Stomach (tissue), 9 donors: ENCODE measurements around the gene PCP4. TPM values are rescaled to one million over a fixed set of nuclear protein-coding genes. Genes with fewer than 3 reads are reported as not detected.
"Not testable (repeated sequence)": the region's sequence is repeated elsewhere in the genome, so short reads cannot be mapped to it uniquely, and the experiment has no call there.

Source experiments
- DNase-seq, 2 donors: peaks; one replicate each; pipeline versions ENCODE4 v3.0.0 to v3.0.0-alpha.2; 2013 to 2019
- H3K27ac ChIP-seq, 5 donors: fragments of 200-600 bp in 4 of 5; sonication (generic) in 4 of 5; one replicate each; pipeline ENCODE4 v1.5.1; 2013 to 2019; ENCODE audit warnings: mild to moderate bottlenecking in 1 of 5, moderate library complexity in 1 of 5
- H3K27me3 ChIP-seq, 3 donors: fragments of 200-600 bp; sonication (generic); one replicate each; pipeline ENCODE4 v1.5.1; 2017 to 2019; ENCODE audit warnings: mixed run types in 1 of 3
- H3K36me3 ChIP-seq, 4 donors: fragments of 200-600 bp; sonication (generic); 1 replicate in 3 of 4; 2 replicates in 1 of 4; pipeline ENCODE4 v1.5.1; 2016 to 2019
- H3K4me1 ChIP-seq, 4 donors: fragments of 200-600 bp; sonication (generic); one replicate each; pipeline ENCODE4 v1.5.1; 2016 to 2019
- H3K4me3 ChIP-seq, 4 donors: fragments of 200-600 bp; sonication (generic) in 3 of 4; one replicate each; pipeline ENCODE4 v1.5.1; 2016 to 2019; ENCODE audit warnings: mild to moderate bottlenecking in 1 of 4
- H3K9me3 ChIP-seq, 4 donors: fragments of 200-600 bp; sonication (generic); one replicate each; pipeline ENCODE4 v1.5.1; 2016 to 2019
- CTCF ChIP-seq, 7 experiments: fragments of 450-650 bp in 4 of 7; fragments of 200-600 bp in 3 of 7; sonication (generic) in 3 of 7; IDR thresholded peaks; one replicate each; pipeline ENCODE4 v1.5.1; 2016 to 2019; ENCODE audit warnings: antibody characterized with exemption in 7 of 7, control low read depth in 2 of 7, mild to moderate bottlenecking in 1 of 7
- EP300 ChIP-seq: sonication (generic); formaldehyde crosslinking; IDR thresholded peaks from one replicate; pipeline ENCODE4 v1.6.1; 2017; ENCODE audit warnings: antibody characterized with exemption
- POLR2A ChIP-seq, 4 donors: fragments of 450-650 bp; IDR thresholded peaks; one replicate each; pipeline ENCODE4 v1.6.1; 2016; ENCODE audit warnings: antibody characterized with exemption in 4 of 4, control low read depth in 2 of 4, mild to moderate bottlenecking in 1 of 4, moderate library complexity in 1 of 4
- POLR2AphosphoS5 ChIP-seq, 3 donors: sonication (generic); formaldehyde crosslinking; IDR thresholded peaks; one replicate each; pipeline ENCODE4 v1.6.1; 2016; ENCODE audit warnings: antibody characterized with exemption in 3 of 3
- WGBS, 5 donors: extraction: QIAGEN DNeasy Blood & Tissue Kit in 3 of 5; methylation state at CpG; one replicate each; pipeline versions ENCODE4 v1.1.5 to v1.1.7; 2013 to 2018; 5-methylcytosine and 5-hydroxymethylcytosine counted together
- intact Hi-C: fragments of 100-400 bp; cut with DNase I; formaldehyde crosslinking; loops from one replicate; pipeline ENCODE4 v1.15.1; 2023; ENCODE audit warnings: low total_unique reads
- polyA plus RNA-seq, 3 donors: library from polyadenylated mRNA; stranded (reverse); fragments of 200-250 nt; gene quantifications; one replicate each; pipeline ENCODE4 v1.2.3, GENCODE V29; 2013
- total RNA-seq, 5 donors: library from RNA; depleted of rRNA; stranded (reverse); fragments of >200 nt; gene quantifications; one replicate each; pipeline versions ENCODE4 v1.1.0 to v1.2.3, GENCODE V29; 2014 to 2016
- donor health status: healthy with polysubstance abuse.
- donor health status: Bipolar disorder and iron deficiency.
- donor health status: healthy.

PCP4 gene
- total and polyA plus RNA-seq, 8 donors = 1.2 to 29.9 (median 2.0) TPM; not detected in 2

- DNase-seq = peak in 1 of 2 donors; percentile 69
- TF ChIP-seq POLR2A (IDR thresholded peaks at IDR 0.05) = no peak
- TF ChIP-seq CTCF (IDR thresholded peaks at IDR 0.05) = no peak
- TF ChIP-seq POLR2AphosphoS5 (IDR thresholded peaks at IDR 0.05) = peak in 1 of 3 donors; percentile 50
- no peak for TF ChIP-seq EP300
- Histone ChIP-seq H3K36me3 (no peaks in the 10 kb centered on the region), H3K9me3 (no peaks in the 10 kb centered on the region), H3K27ac (peak overlapping the region in 3 of 5 donors; percentile 32 to 73 (median 63)), H3K27me3 (no peaks in the 10 kb centered on the region), H3K4me3 (no peak overlapping the region), H3K4me1 (peaks cover 0 to 6% (median 0%) of the 10 kb centered on the region in 4 donors)
- intact Hi-C loops = no loop called here
- WGBS, 5 donors = 66 to 75% (median 71%) methylated on average over 9 to 17 of the region's 17 CpGs
Observed at GRCh38 chr21:39885119-39885848, 18.0 kb downstream of the PCP4 start.

GRCh38 chr21:39888848-39889247, 21.6 kb downstream of the PCP4 start:
- intact Hi-C loops = no loop called here
- no peak for DNase-seq

GRCh38 chr21:39891111-39891510, 23.9 kb downstream of the PCP4 start:
- Histone ChIP-seq H3K27ac (no peak overlapping the region), H3K4me3 (no peak overlapping the region), H3K27me3 (peaks cover 0 to 4% (median 0%) of the 10 kb centered on the region in 3 donors), H3K4me1 (no peaks in the 10 kb centered on the region), H3K9me3 (no peaks in the 10 kb centered on the region), H3K36me3 (no peaks in the 10 kb centered on the region)
- intact Hi-C loops = no loop called here
- TF ChIP-seq POLR2A (IDR thresholded peaks at IDR 0.05) (no peak), POLR2AphosphoS5 (IDR thresholded peaks at IDR 0.05) (no peak), CTCF (IDR thresholded peaks at IDR 0.05) (no peak), EP300 (no peak)
- 85 to 90% (median 87%) methylated on average over 5 of the region's 5 CpGs for WGBS, 5 donors
- no peak for DNase-seq

More at GRCh38 chr21:39888848-39889247, 21.6 kb downstream of the PCP4 start:
- 82 to 87% (median 86%) methylated on average over 9 of the region's 9 CpGs for WGBS, 5 donors
- Histone ChIP-seq H3K9me3 (no peaks in the 10 kb centered on the region), H3K27me3 (peaks cover 0 to 4% (median 0%) of the 10 kb centered on the region in 3 donors), H3K27ac (no peak overlapping the region), H3K4me1 (peaks cover 0 to 6% (median 0%) of the 10 kb centered on the region in 4 donors), H3K4me3 (no peak overlapping the region), H3K36me3 (no peaks in the 10 kb centered on the region)
- no peak for TF ChIP-seq POLR2AphosphoS5 (IDR thresholded peaks at IDR 0.05)

DNA sequence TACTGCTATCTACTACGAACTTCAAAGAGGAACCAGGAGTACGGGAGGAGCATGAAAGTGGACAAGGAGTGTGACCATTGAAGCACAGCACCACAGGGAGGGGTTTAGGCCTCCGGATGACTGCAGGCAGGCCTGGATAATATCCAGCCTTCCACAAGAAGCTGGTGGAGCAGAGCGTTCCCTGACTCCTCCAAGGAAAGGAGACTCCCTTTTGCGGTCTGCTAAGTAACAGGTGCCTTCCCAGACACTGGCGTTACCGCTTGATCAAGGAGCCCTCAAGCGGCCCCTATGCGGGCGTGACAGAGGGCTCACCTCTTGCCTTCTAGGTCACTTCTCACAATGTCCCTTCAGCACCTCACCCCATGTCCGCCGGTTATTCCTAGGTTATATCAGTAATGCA, 24.6 kb downstream of the PCP4 start:
- H3K4me3 ChIP-seq, DNase-seq, H3K9me3 ChIP-seq, H3K4me1 ChIP-seq, H3K27ac ChIP-seq, H3K27me3 ChIP-seq, intact Hi-C loops, H3K36me3 ChIP-seq: not testable (repeated sequence)
- 80 to 90% (median 85%) methylated on average over 12 of the region's 12 CpGs for WGBS, 5 donors

- H3K27me3 ChIP-seq = no peaks in the 10 kb centered on the region
- H3K4me1 ChIP-seq = no peaks in the 10 kb centered on the region
- WGBS, 5 donors = 62 to 74% (median 69%) methylated on average over 5 of the region's 5 CpGs
- H3K27ac ChIP-seq = no peak overlapping the region
- no peak overlapping the region for H3K4me3 ChIP-seq
- intact Hi-C loops = no loop called here
- H3K36me3 ChIP-seq = no peaks in the 10 kb centered on the region
- no peak for TF ChIP-seq POLR2A (IDR thresholded peaks at IDR 0.05)
- TF ChIP-seq CTCF (IDR thresholded peaks at IDR 0.05) = no peak
- TF ChIP-seq EP300 = no peak
- TF ChIP-seq POLR2AphosphoS5 (IDR thresholded peaks at IDR 0.05) = no peak
- no peak for DNase-seq
- no peaks in the 10 kb centered on the region for H3K9me3 ChIP-seq
Observed at GRCh38 chr21:39900491-39900890, 33.3 kb downstream of the PCP4 start.
